Urinary bladder (tissue), 4 donors: ENCODE results near the gene KRTAP5-6. TPM values are rescaled to one million over a fixed set of nuclear protein-coding genes. Genes with fewer than 3 reads are reported as not detected.
"Not testable (repeated sequence)": the region's sequence is repeated elsewhere in the genome, so short reads cannot be mapped to it uniquely, and the experiment has no call there.

Experiments
- DNase-seq: peaks from one replicate; pipeline ENCODE4 v3.0.0-alpha.2; 2015; ENCODE audit errors: extremely low spot score
- H3K27ac ChIP-seq: one replicate; pipeline ENCODE4 v1.5.1; 2013; ENCODE audit warnings: low read depth, mild to moderate bottlenecking, moderate library complexity
- H3K36me3 ChIP-seq: one replicate; pipeline ENCODE4 v1.6.1; 2013; ENCODE audit warnings: mild to moderate bottlenecking, moderate library complexity; ENCODE audit not compliant: insufficient read depth
- H3K4me1 ChIP-seq: one replicate; pipeline ENCODE4 v1.6.1; 2013; ENCODE audit warnings: mild to moderate bottlenecking, moderate library complexity; ENCODE audit not compliant: insufficient read depth
- H3K4me3 ChIP-seq: one replicate; pipeline ENCODE4 v1.5.1; 2013; ENCODE audit warnings: low read depth, low read length
- WGBS: extraction: QIAGEN DNeasy Blood & Tissue Kit; methylation state at CpG from one replicate; pipeline ENCODE4 v1.1.7; 2013; 5-methylcytosine and 5-hydroxymethylcytosine counted together
- polyA plus RNA-seq: library from polyadenylated mRNA; stranded (reverse); fragments of 200-250 nt; gene quantifications from one replicate; pipeline ENCODE4 v1.2.3, GENCODE V29; 2013
- total RNA-seq: library from RNA; depleted of rRNA; stranded (reverse); fragments of >200 nt; gene quantifications from one replicate; pipeline ENCODE4 v1.2.3, GENCODE V29; 2014
- donor health status: healthy with polysubstance abuse.
- donor health status: healthy.

KRTAP5-6 gene
- total and polyA plus RNA-seq, 2 donors: not detected

GRCh38 chr11:1655168-1656060, 41.6 kb upstream of the KRTAP5-6 start:
- Histone ChIP-seq H3K27ac (no peak overlapping the region), H3K4me1 (no peaks in the 10 kb centered on the region), H3K36me3 (no peaks in the 10 kb centered on the region), H3K4me3 (no peak overlapping the region)
- WGBS: 80% methylated on average over 26 of the region's 26 CpGs
- DNase-seq: no peak

DNA sequence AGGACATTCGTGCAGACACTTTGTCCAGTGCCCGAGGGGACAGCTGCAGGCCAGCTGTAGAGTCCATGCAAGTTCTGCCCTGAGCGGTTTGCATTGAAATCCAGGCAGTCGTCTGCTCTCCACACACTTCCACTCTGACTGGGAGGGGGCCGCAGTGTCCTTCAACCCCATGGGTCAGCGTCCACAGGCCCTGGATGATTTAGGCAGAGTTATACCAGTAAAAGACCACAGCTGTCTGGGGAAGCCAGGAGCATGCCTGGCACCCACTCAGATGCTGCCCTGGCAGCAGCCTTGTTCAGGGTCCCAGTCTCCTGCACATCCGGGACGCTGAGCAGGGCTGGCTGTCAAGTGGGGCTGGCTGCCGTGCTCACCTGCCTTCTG, 40.9 kb upstream of the KRTAP5-6 start:
- Histone ChIP-seq H3K27ac (no peak overlapping the region), H3K4me1 (no peaks in the 10 kb centered on the region), H3K4me3 (no peak overlapping the region), H3K36me3 (no peaks in the 10 kb centered on the region)
- WGBS: 84% methylated on average over 9 of the region's 9 CpGs
- no peak for DNase-seq

DNA sequence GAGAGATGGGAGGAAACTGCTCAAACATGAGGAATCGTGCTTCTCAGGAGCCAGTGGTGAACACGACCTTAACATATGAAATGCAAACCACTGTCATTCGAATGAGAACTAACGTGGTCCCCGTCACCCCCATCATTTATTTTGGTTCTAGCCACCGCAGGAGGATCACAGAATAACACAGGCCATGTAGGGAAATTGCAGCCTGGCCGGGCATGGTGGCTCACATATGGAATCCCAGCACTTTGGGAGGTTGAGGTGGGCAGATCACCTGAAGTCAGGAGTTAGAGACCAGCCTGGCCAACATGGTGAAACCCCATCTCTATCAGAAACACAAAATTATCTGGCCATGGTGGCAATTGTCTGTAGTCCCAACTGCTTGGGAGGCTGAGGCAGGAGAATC, 40.3 kb upstream of the KRTAP5-6 start:
- H3K36me3 ChIP-seq: no peaks in the 10 kb centered on the region
- H3K4me1 ChIP-seq: no peaks in the 10 kb centered on the region
- DNase-seq: no peak
- no peak overlapping the region for H3K4me3 ChIP-seq
- WGBS: 84% methylated on average over 7 of the region's 7 CpGs
- no peak overlapping the region for H3K27ac ChIP-seq

DNA sequence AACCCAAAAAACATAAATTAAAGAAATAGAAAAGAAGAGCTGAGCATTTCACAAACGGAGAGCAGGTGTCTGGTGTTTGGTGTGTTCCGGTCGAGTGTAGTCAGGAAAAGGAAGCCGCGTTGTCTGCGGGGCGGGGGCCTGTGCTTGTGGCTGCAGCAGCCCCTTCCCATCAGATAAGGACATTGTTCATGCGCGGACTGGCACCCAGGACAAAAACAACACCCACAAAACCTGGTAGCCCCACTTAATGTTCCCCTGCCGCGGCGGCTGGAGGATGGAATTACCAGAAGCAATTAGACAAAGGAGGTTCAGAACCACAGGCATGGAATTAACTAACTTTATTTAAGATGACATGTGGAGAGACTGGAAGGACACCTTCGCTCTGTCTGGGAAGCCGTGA, 37.5 kb upstream of the KRTAP5-6 start:
- DNase-seq: no peak
- Histone ChIP-seq H3K4me3 (no peak overlapping the region), H3K27ac (no peak overlapping the region), H3K36me3 (no peaks in the 10 kb centered on the region), H3K4me1 (no peaks in the 10 kb centered on the region)
- 82% methylated on average over 14 of the region's 14 CpGs for WGBS

- H3K4me1 ChIP-seq: no peaks in the 10 kb centered on the region
- H3K36me3 ChIP-seq: no peaks in the 10 kb centered on the region
- no peak overlapping the region for H3K27ac ChIP-seq
- H3K4me3 ChIP-seq: no peak overlapping the region
- 82% methylated on average over 24 of the region's 24 CpGs for WGBS
- DNase-seq: no peak
Observed at GRCh38 chr11:1660111-1660867, 36.7 kb upstream of the KRTAP5-6 start.

DNA sequence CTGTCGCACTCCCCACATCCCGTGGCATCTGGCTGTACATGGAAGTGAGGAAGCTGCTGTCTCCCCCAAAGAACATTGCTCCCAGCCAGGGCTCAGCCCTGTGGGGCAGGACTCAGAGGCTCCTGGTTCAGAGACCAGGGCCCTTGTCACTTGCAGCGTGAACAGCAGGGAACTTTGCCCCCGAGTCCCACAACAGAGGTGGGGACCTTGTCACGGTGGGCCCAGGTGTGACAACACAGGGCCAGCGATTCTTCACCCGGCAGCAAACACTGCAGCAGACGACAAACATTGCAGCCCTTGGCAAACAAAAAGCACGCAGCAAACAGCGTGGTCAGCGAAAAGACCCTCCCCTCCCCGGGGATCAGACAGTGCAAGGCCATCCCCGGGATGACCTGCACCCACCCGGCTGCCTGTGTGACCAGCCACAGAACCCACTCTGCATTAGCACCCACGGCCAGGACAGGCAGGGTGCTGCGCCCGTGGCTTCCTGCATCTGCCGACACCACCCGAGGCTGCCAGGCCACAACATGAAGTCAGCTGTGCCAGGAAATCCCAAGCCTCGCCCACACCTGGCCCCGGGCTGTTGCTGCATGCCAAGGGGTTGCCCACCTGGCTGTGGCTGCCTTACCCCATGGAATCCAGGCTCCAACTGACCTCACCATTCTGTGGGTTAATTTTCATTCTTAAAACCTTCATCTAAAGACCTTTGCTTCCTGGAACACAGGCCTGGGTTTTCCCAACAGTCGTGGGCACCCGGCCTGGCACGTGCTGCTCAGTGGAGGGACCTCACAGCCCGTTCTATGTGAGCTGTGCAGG, 35.3 kb upstream of the KRTAP5-6 start:
- not testable (repeated sequence) for DNase-seq, H3K27ac ChIP-seq, H3K4me1 ChIP-seq, H3K4me3 ChIP-seq, H3K36me3 ChIP-seq
- WGBS: 71% methylated on average over 21 of the region's 25 CpGs

DNA sequence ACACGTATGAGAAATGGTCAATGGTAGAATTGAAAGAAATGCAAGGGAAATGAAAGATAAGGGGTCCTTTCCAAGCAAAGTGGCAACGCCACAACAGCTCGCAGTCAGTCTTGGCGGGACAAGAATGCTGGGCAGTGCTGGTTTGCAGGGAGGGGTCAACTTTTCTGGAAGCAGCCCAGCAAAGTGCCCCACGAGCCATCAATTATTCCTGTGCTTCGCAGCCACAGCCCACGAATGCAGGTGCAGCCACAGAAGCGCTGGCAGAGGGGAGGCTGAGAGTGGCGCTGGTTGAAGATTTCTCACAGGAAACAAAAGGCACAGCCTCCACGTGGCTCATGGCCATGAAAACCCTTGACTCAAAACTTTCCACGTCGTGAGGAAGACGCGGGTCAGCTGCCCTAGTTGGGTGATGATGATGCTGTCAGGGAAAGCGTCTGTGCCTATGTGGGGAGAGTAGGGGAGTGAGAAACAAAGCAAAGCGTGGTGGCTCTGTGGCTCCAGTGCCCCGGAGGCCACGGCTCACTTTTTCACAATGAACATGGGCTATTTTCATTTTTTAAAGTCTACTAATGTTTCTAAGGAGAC, 34.2 kb upstream of the KRTAP5-6 start:
- not testable (repeated sequence) for H3K27ac ChIP-seq, H3K36me3 ChIP-seq, H3K4me3 ChIP-seq, H3K4me1 ChIP-seq, DNase-seq
- 77% methylated on average over 18 of the region's 18 CpGs for WGBS

- no peak for DNase-seq
- Histone ChIP-seq H3K27ac (no peak overlapping the region), H3K4me3 (no peak overlapping the region), H3K36me3 (no peaks in the 10 kb centered on the region), H3K4me1 (no peaks in the 10 kb centered on the region)
- 81% methylated on average over 6 of the region's 8 CpGs for WGBS
Observed at GRCh38 chr11:1665313-1665712, 31.7 kb upstream of the KRTAP5-6 start.

DNA sequence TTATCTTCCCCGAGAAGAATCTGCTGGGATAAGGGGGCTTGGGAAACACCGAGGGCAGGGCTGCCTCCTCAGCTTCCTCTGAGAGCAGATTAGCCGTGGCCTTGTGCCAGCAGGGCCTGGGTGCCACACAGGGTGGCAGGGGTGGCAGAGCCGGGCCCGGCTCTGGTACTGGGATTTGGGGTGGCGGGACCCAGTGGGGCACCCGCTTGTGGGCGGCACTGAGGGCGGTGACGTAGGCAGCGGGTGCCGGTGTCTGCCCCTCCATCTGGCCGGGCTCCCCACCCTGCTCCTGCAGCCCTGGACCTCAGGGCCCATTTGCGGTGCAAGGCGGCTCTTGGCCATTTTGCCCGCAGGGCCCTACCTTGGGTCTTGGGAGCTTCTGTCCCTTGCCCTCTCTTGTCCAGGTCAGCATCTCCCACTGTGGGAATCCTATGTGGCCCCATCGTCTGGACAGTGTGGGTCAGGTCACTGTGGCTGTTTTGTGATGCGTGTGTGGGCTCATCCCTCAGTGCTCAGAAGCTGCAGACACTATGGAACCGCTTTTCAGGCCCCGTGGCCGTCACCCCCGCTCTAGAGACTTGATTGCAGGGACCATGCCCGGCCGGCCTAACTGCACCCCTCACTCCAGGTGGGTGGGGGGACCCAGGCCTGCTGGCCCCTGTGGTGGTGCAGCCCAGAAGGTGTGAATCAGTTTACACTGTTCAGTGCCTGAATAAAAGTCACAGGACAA, 29.7 kb upstream of the KRTAP5-6 start:
- Histone ChIP-seq H3K4me3 (no peak overlapping the region), H3K4me1 (no peaks in the 10 kb centered on the region), H3K27ac (no peak overlapping the region), H3K36me3 (no peaks in the 10 kb centered on the region)
- DNase-seq: no peak
- 84% methylated on average over 24 of the region's 24 CpGs for WGBS

DNA sequence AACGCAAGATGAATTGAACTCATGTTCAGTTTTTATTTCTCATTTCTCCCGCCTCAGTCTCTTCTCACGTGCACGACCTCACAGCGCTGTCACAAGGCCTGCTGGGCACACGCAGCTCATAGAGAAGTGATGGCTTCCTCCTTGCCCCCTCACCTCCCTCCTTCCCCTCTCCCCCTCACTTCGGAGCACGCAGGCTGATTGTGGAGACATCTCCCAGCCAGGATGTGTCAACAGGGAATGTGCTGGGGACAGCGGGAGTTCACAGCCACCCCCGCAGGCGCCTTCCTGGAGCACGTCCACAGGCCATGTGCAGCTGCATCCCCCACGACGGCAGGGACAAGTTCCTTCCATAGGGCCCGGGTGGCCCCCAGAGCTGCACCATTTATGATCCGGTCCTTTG, 29.1 kb upstream of the KRTAP5-6 start:
- Histone ChIP-seq H3K4me3 (no peak overlapping the region), H3K27ac (no peak overlapping the region), H3K36me3 (no peaks in the 10 kb centered on the region), H3K4me1 (no peaks in the 10 kb centered on the region)
- DNase-seq: no peak
- WGBS: 63% methylated on average over 16 of the region's 16 CpGs

GRCh38 chr11:1668911-1669473, 28.0 kb upstream of the KRTAP5-6 start:
- WGBS: 80% methylated on average over 13 of the region's 13 CpGs
- H3K4me3 ChIP-seq: no peak overlapping the region
- no peaks in the 10 kb centered on the region for H3K36me3 ChIP-seq
- no peak overlapping the region for H3K27ac ChIP-seq
- DNase-seq: no peak
- no peaks in the 10 kb centered on the region for H3K4me1 ChIP-seq

DNA sequence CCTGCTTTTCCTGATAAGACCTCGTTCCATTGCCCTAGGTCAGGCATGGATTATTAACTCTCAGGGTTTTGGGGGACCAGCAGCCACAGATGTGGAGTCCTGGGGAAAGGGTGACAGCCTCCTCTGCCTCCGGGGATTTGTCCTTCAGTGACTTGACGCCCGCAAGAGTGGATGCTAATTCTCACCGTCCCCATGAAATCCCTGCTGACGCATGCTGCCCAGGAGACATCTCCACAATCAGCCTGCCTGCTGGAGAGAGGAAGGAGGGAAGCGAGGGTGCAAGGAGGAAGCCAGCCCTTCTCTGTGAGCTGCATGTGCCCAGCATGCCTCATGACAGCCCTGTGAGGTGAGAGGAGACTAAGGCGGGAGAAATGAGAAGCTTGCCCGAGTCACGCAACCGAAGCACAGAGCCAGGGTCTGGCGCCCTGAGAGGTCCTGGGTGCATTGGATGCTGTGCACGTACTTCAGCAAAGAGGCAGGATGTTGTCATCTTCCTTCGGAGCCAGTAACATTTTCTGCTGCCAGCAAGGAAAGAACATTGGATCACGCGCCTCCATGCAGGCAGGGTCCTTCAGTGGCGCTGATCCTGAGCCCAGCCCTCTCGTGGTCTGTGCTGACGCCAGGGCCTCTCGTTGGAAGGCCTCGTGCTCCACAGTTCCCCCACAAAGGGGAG, 27.3 kb upstream of the KRTAP5-6 start:
- no peaks in the 10 kb centered on the region for H3K36me3 ChIP-seq
- H3K4me3 ChIP-seq: no peak overlapping the region
- 51% methylated on average over 21 of the region's 21 CpGs for WGBS
- no peak for DNase-seq
- no peaks in the 10 kb centered on the region for H3K4me1 ChIP-seq
- peak overlapping the region; percentile 38 for H3K27ac ChIP-seq
